Vagina (tissue), 2 donors: Measurements from ENCODE around the gene SLC8A2.

Source experiments
- POLR2A ChIP-seq, 2 donors: fragments of 450-650 bp; IDR thresholded peaks; one replicate each; pipeline ENCODE4 v1.6.1; 2017; ENCODE audit warnings: antibody characterized with exemption in 2 of 2, mild to moderate bottlenecking in 2 of 2, moderate library complexity in 2 of 2
- TF ChIP-seq, protein P1 (sequence below), 3 experiments: fragments of 450-650 bp in 2 of 3; fragments of 200-600 bp in 1 of 3; sonication (generic) in 1 of 3; IDR thresholded peaks; one replicate each; pipeline ENCODE4 v1.5.1; 2017 to 2019; ENCODE audit warnings: antibody characterized with exemption in 3 of 3, mild to moderate bottlenecking in 2 of 3, moderate library complexity in 2 of 3

GRCh38 chr19:47520839-47521238 lies 49.1 kb upstream of the SLC8A2 start:
- TF ChIP-seq, protein P1, sequence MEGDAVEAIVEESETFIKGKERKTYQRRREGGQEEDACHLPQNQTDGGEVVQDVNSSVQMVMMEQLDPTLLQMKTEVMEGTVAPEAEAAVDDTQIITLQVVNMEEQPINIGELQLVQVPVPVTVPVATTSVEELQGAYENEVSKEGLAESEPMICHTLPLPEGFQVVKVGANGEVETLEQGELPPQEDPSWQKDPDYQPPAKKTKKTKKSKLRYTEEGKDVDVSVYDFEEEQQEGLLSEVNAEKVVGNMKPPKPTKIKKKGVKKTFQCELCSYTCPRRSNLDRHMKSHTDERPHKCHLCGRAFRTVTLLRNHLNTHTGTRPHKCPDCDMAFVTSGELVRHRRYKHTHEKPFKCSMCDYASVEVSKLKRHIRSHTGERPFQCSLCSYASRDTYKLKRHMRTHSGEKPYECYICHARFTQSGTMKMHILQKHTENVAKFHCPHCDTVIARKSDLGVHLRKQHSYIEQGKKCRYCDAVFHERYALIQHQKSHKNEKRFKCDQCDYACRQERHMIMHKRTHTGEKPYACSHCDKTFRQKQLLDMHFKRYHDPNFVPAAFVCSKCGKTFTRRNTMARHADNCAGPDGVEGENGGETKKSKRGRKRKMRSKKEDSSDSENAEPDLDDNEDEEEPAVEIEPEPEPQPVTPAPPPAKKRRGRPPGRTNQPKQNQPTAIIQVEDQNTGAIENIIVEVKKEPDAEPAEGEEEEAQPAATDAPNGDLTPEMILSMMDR (IDR thresholded peaks at IDR 0.05): no peak
- TF ChIP-seq POLR2A (IDR thresholded peaks at IDR 0.05): no peak
